HG02870 (cell line): ENCODE measurements around the gene FAM168B.

Experiments used
- ATAC-seq: cut with Tn5 transposase; IDR thresholded peaks from one replicate; pipeline ENCODE4 v1.9.1; 2021; ENCODE audit warnings: mild to moderate bottlenecking, moderate library complexity; ENCODE audit not compliant: unreplicated experiment

FAM168B gene

DNA sequence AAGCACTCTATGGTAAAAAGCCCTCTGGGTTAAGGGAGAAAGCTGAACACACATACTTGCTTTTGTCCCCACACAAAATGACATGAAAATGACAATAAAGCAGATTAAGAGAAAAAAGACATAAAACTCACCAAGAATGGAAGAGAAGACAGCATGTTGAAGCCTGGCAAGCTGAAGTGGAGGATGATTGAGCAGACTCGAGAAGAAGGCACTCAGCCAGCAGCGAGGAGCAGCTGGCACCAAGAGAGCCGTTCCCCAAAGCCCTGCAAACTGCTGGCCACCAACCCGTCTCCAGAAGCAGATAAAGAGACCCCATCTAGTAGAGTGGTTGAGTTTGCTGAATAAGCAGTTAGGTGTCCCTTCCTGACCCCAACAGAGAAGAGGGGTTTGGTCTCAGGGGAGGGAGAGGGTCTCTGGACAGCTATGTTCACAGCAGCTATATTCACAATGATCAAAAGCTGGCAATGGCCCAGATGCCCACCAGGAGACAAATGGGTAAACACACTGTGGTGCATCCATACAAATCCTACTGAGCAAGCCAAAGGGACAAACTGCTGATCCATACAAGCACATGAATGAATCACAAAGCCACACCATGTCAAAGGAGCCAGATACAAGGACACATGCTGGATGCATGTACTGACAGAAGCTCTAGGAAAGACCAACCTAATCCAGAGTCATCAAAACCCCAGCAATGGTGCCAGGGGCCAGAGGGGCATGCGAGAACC lies 36.9 kb downstream of the FAM168B start:
- no peak for ATAC-seq

DNA sequence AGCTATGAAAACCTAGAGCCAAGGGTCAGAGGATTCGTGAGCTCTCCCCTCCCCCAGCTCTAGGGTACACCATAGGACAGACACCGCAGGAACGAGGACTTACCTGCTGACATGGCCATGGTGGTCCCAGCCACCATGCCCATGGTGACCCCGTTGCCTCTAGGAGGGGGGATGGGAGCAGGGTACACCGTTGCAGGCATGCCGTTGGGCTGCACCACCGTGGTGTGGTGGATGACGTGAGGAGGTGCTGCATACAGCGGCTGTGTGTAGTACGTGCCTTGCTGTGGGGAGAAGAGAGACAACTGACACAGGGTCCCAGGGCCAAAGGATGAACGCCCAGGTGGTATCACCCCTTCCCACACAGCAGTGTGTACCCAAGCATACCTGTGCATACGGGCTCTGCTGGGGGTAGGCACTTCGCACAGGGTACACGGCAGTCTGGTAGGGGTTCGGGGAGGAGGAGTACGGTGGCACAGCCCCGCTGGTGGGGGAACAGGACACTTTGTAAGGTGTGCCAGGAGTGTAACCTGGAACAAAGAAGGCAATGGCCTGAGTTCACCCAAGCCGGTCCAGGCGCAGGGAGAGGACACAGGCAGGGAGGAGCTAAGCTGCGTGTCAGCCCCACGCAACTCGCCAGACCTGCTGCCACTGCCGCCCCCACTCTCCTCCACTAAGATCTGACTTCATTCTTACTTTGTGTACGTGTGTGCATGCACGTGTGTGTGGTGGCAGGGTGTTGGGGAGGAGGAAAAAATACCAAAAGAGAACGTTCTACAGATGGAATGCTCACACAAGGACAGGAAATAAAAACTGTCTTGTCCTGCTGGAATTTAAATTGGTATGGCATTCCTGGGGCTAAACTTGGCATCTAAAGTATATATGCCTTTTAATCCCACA lies 37.8 kb downstream of the FAM168B start:
- no peak for ATAC-seq

DNA sequence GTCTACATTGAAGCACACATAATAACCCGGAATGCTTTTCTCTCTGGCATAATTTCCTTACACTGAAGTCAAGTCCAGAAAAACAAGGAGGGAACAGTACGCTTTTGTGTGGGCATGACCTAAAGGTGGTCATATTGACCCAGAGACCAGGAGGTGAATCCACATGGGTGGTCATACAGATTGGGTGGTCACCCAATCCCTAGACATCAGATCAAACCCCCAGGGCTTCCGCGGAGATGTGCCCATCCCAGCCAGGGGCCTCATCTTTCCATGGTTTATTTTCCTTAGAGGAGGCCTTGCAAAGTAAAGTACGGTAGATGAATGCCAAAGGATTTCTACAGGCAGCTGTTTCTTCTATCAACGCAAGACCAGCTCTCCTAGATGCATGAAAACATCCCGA lies 38.8 kb downstream of the FAM168B start:
- no peak for ATAC-seq

DNA sequence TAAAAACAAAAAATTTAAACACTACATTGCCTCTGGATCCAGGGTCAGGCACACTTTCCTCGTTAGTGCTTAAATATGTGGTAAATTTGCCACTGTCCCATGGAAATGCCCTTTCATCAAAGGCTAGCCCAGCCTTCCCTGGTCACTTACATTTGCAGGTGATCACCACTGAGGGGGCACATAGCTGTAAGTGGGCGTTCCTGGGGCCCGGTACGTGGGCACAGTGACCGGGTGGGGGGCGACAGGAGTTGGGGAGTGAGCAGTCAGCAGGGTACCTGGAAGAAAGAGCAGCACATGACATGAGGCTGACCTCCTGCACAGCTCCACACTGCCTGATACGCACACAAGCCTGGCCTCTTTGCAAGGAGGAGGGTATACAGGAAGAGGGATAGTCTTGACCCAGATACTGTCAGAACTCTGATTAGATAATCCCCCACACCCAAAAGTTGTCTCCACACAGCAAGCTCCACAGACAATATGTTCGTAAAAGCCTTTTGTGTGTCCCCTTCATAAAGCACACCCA lies 40.5 kb downstream of the FAM168B start:
- no peak for ATAC-seq

DNA sequence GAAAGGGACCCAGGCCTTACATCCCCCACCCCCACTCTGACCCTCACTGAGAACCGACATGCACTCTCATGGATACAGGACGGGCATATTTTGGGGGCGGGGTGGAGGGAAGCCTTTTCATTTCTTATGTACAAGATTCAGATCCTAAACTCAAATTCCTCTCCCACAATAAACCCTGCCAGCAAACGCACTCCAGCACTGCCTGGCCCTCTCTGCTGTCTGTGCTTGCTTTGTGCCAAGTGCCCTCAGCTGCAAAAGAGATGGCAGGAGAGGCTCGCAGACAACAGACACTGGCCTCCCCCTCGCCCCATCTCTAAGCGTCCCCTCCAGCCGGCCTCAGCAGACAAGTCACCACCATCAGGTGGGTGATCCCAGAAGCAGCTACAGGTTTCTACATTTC lies 42.4 kb downstream of the FAM168B start:
- no peak for ATAC-seq

DNA sequence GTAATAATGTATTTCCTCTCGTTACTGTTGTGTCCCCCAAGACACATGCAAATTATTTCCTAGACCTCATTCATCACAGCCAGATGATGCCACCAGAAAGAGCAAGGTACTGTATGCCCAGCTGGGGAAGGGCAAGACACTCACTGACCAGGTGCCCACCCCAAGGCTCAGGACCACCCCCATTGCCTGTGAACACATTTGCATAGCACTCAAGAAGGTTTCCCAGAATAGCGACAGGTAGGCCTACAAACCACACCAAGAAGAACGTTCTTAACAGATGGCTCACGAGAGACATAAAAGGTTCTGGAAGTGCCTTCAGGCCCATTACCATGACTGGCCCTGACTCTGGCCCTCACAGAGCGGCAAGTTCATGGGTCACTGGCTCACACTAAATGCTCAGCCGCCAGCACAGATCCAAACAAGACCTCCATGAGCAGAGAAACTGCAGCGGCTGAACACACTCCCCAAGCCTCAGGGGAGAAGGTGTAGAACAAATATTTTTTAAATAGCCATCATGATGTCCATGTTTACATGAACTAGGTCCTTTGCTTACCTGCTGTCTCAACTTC lies 44.0 kb downstream of the FAM168B start:
- no peak for ATAC-seq

DNA sequence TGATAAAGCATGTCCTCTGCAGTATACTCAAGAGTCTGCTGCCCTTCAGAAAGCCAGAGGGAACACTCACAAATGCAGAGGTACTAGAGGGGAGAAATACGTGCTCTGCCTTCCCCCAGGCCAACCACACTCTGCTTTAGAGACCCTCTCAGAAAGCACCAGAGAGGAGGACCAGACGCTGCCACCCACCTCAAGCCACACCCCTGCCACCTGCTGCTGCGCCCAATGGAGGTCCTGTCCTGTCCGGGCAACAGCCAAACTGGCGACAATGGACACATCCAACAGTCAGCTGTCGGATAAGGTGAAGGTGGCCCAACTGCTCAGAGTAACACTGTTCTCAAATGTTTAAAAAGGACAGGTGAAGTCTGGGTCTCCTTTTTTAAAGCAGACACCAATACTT lies 44.6 kb downstream of the FAM168B start:
- ATAC-seq = no peak

DNA sequence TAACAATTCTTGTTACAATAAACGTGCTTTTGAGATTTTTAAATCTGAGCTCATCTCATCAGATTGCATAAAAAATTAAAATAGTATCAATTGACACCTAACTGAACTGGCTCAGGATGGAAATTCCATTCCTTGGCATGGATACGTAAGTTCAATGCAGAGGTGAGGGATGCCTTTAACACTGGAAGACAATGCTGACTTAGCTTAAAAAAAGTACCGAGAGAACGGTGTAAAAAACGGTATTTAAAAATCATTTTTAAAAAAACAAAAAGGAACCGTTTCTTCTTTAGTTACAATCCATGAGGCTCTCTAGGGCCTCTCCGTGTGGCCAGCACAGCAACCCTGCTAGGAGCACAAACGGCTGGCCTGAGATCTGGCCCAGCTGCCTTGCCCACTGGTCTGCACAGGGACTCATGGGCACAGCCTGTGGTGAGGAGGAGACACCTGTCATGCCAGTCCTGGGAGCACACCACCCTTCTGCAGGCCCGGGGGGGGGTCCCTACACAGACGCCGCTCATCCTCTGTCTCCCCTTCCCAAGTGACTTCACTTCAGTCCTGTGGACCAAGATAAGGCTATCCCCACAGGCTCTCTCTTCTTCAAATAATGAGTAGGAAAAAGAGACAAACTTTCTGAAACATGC lies 45.2 kb downstream of the FAM168B start:
- no peak for ATAC-seq

DNA sequence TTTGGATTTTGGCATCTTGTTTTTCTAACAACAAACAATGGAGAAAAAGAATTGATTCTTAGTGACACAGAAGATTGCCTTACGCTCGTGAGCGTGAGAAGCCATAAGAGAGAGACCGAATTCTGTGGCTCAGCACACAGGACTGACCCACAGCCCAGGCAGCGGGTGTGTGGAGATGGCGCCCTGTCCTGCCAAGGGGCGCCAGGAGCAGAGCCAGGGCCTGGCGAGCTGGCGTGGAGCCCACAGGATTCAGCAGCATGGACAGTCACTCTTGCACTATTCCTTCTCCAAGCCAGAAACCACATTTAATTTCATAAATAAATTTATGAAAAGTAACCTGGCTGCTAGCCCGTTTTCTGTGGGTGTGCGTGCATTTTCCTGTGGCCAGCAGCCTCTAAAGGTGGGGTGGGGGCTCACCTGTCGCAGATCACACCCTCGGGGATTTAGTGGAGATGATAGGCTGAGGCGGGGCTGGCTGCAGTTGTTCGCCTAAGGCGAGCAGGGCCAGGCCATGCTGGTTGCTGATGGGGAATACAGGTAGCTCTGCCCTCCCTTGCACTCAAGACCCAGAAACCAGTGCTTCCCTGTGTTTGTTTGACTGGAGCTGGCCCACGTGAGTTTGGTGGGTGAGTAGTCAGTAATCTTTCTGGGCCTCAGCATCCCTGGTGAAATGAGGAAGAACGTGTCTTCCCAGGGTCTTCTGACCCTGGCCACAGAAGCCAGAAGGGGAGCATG lies 46.2 kb downstream of the FAM168B start:
- no peak for ATAC-seq

DNA sequence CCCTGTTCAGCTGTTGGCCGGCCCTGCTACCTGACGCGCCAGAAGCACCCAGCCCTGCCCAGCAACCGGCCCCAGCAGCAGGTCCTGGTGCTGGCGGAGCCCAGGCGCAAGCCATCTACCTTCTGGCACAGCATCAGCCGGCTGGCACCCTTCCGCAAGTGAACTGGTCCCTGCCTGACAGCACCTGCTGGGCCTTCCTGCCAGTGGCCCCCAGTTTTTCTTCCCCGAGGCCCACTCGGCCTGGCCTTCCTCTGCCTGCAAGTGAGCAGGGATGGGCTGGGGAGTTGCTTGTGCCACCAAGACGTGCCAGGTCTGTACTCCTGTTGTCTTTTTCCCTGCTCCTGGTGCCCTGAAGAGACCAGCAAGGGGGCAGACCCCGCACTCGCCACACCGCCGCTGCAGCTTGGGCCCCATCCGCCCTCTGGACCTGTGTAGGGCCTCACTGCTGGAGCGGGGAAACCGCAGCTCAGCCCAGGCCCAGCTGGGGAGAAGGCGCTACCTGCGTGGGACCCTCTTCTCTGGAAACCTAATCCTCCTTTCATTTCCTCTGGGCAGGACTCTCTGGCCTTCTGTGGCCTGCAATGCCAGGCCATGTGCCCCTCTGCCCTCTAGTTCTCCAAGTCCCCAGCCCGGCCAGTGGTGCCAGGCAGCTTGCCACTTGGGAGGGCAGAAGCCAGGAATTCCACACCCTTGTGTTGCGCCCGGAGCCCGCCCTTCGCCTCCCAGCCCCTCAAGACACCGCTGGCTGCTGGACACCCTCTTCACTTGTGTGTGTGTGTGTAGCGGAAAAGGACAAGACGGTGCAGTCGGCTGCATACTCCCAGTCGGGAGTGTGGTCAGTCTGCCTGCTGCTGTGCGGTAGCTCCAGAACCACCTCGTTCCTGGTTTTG lies 47.0 kb downstream of the FAM168B start:
- no peak for ATAC-seq

DNA sequence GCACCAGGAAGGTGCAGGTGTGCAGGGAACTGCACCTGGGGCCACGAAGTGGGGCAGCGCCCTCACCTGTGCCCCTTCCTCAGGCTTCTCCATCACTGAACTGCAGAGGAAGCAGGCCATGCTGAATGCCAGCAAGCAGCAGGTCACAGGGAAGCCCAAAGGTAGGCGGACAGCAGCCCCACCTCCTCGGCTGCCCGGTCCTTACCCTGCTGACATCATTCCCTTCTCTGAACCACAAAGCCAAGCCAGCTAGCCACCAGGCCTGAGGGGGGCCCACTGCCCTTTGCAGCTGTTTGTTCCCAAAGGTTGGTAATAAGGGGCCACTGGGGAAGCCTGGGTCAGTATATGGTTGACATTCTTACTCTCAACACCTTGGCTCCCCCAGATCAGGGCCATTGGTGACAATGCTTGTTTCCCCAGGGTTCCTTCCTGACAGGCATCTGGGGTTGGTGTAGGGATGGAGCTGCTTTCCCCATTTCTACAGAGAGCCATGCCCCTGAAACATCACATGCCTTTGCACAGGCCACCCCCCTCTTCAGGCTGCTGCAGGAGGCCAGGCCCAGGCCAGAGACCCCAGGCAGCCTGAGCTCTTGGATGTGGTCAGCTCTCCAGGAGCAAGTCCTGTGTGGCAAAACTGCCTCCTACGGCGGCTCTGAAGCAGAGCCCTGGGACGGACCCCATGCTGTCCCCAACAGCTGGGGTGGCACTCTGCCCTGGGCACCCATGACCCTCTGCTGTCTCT lies 47.8 kb downstream of the FAM168B start:
- no peak for ATAC-seq

DNA sequence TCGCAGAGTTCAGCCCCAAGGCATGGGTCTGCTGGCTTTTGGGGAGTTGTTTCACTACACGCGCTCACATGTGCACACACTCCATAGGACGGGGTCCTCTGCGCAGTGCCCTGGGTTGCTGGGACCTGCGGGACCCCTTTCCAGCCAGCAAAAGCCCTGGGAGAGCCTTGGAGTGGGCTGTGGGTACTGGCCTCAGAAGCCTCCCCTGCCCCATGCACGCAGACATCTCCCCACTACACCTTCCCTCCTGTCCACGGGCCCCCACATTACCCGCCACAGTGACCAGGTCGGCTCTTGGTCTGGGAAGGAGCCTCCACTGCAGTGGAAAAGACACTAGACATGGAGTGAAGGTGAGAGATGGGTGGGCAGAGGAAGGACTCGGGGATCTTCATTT lies 48.5 kb downstream of the FAM168B start:
- ATAC-seq = no peak

DNA sequence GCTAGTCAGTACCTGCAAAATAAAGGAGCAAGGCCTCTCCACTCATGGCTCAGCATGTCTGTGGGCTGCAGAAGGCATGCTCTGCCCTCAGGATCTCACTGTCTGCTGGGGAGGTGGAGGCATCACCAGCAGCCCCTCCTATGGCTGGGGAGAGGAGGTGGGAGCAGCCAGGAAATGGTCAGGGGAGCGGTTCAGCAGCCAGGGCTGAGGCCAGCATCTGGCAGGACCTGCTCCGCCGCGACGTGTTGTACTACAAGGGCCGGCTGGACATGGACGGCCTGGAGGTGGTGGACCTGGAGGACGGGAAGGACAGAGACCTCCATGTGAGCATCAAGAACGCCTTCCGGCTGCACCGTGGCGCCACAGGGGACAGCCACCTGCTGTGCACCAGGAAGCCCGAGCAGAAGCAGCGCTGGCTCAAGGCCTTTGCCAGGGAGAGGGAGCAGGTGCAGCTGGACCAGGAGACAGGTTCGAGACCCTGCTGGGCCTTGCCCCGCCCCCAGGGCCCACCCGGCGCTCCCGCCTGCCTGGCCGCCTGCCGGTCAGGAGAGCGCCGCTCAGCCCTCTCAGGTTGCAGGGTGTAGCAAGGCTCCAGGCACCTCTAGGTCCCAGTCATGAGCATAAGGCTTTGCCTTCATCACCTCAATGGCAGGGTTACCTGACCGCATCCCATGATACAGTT lies 49.0 kb downstream of the FAM168B start:
- no peak for ATAC-seq

DNA sequence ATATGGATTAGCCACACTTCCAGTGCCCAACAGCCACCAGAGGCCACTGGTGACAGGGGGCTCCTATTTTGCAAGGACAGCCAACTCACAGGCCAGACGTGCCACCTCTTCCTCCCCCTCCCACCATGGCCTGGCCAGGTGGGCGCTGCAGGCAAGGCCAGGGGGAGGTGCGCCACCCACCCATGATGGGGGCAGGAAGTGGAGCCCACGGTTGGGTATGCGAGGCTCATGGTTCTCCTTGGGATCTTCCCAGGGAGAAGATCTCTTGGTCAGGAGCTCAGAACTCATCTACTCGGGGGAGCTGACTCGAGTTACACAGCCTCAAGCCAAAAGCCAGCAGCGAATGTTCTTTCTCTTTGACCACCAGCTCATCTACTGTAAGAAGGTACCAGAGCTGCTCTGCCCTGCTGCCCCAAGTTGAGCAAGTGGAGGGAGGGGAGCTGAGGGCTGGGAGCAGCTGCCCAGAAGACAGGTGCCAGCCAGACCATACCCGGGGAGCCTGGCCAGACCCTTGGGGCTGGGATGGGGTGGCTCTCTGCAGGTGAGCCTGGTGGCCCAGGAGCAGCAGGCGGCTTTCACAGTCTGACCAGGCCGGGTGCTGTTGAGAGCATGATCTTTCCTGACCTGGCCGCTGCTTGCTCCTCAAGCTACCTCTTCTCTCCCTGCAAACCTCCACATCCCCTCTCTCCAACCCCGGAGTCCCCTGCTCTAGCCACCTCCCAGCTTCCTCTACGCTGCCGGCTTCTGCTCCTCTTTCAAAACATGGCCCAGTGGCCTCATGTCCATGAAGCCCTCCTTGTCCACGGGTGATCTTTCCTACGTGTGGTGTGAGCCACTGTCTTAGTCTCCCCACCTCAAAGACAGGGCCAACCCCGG lies 49.8 kb downstream of the FAM168B start:
- ATAC-seq = no peak

DNA sequence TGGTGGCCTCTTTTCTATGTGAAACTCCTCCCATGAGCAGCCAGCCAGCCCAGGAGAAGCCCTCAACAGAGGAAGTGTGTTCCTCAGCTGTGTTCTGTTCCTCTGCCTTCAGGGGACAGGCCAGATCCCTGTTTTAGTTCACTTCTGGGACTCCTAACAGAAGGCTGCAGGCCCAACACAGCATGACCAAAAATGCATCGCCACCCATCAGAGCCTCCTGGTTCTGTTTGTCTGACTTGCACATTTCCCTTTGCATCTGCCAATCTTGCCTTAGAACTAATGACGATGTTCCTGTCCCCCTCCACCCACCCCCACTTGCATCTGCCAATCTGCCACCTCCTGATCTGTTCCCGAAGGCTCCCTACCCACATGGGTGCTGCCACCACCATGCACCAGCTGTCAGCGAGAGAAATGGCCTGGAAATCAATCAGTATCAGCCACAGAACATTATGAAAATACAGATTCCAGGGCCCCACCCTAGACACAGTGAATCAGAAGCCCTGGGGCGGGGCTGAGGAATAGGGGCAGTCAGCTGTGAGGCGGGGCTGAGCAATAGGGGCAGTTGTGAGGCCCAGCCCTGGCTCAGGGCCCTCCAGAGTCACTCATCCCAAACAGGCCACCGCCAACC lies 51.0 kb downstream of the FAM168B start:
- no peak for ATAC-seq

DNA sequence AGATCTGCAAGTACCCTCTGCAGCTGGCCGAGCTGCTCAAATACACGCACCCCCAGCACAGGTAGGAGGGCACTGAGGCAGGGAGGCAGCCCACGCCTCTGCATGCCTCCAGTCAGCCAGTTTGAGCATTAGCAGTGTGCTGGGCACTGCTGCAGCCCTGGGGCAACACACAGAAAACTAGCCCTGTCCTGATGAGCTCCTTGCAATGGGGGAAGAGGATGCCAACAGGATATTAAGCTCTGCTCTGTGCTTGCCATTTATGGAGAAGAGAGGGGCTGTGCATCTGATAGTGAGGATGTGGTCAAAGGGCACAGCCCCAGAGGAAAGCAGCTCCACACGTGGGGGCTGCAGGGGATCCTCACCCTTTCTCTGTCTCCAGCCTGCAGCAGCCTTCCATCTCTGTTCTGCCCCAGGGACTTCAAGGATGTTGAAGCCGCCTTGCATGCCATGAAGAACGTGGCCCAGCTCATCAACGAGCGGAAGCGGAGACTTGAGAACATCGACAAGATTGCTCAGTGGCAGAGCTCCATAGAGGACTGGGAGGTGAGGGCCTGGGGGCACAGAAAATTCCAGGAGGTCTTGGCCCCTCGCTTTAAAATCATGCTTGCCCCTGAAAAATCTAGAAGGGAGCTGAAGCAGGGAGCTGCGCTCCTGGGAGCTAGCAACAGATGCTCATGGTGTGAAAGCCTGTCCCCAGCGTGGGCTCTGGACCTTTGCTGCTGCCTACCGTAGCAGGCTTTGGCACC lies 51.7 kb downstream of the FAM168B start:
- no peak for ATAC-seq
